ENCODE results near the gene TMEM178B. TPM values are rescaled to one million over a fixed set of nuclear protein-coding genes. Genes with fewer than 3 reads are reported as not detected.
A peak's percentile ranks its signal among the peaks of the same experiment; 100 is the strongest.

Gene TMEM178B
- total RNA-seq, 1 donor: 0.43 TPM

DNA sequence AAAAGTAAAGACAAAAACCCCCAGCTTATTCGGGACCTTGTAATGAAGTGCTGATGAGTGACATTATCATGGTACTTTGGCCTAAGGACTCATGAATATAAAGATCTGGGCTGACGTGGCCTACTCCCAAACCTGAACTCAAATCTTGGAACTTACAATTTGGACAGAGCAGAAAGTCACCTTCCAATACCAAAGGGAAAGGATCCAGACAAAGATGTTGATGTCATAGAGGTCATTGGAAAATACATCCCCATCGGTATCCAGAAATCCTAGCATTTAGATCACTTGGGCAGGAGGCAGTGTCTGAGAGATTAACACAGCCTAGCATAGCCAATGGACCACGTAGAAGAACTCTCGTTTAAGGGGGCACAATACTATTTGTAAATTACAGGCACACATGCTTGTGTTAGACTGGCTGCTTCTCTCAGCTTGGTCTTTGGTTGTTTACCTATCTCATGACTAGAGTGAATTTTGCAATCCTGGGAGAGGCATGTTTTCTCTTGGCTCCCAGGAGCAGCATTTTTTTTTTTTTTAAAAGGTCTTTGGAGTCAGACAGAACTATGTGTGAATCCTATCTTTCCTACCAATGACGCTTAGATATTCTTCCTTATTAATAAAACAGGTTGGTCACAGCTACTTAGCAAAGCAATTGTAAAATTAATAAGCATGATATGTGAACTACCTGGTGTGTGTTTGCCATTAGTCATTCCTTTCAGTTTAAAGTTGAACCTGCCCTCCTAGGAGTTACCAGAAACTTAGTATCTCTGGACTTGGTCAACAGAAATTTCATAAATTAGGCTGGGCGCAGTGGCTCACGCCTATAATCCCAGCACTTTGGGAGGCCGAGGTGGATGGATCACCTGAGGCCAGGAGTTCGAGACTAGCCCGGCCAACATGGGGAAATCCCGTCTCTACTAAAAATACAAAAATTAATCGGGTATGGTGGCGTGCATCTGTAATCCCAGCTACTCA lies 31.4 kb upstream of the TMEM178B start:
- TF ChIP-seq, protein P1, sequence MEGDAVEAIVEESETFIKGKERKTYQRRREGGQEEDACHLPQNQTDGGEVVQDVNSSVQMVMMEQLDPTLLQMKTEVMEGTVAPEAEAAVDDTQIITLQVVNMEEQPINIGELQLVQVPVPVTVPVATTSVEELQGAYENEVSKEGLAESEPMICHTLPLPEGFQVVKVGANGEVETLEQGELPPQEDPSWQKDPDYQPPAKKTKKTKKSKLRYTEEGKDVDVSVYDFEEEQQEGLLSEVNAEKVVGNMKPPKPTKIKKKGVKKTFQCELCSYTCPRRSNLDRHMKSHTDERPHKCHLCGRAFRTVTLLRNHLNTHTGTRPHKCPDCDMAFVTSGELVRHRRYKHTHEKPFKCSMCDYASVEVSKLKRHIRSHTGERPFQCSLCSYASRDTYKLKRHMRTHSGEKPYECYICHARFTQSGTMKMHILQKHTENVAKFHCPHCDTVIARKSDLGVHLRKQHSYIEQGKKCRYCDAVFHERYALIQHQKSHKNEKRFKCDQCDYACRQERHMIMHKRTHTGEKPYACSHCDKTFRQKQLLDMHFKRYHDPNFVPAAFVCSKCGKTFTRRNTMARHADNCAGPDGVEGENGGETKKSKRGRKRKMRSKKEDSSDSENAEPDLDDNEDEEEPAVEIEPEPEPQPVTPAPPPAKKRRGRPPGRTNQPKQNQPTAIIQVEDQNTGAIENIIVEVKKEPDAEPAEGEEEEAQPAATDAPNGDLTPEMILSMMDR (IDR thresholded peaks at IDR 0.05; ENCODE audit: insufficient read depth, low read depth, low read length): no peak
- no peak overlapping the region for H3K4me3 ChIP-seq (ENCODE audit: low read depth, low read length)
- peak; percentile 45 for DNase-seq (ENCODE audit: low read depth)

DNA sequence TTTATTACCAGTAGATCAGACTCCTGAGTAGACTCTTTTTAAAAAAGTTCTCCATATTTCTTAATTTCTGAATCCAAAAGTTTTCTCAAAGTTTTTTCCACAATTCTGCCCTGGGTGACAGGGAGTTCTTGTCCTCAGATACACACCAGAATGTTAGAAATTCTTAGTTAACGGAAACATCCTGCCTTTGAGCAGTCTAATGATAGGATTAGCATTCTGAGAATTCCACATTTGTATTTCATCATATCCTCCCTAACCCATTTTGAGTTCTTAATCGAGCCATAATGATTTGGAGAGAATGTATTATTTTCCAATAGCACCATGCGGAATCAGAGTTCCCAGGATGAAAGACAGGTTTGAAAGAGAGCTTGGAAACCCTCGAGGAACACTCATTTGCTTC lies 30.2 kb upstream of the TMEM178B start:
- no peak overlapping the region for H3K4me3 ChIP-seq (ENCODE audit: low read depth, low read length)
- TF ChIP-seq, protein P1 (IDR thresholded peaks at IDR 0.05; ENCODE audit: insufficient read depth, low read depth, low read length): no peak
- peak; percentile 25 for DNase-seq (ENCODE audit: low read depth)

DNA sequence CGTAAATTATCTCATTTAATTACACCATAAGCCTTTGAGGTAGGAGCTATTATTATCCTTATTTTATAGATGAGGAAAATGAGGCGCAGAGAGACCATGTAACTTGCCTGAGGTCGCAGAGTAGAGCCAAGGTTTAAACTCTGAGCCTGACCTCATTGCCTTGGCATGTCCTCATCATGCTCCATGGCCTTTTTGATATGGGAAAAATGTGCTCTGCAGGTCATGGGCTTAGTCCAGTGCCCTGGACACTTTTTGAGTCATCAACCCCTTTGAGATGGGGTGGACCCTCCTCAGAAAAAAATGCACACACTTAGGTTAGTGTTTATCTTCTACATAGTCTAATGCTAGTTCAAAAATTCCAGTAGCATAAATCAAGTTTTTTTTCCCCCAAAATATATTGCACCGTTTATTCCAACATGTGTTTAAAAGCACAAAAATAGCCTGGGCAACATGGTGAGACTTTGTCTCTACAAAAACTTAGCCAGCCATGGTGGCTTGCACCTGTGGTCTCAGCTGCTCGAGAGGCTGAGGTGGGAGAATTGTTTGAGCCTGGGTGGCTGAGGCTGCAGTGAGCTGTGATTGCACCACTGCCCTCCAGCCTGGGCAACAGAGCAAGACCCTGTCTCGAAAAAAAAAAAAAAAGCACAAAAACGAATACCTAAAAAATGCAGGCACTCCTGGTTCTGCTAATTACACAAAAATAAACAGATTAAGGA lies 28.6 kb upstream of the TMEM178B start:
- DNase-seq (ENCODE audit: low read depth): peak; percentile 11
- H3K4me3 ChIP-seq (ENCODE audit: low read depth, low read length): no peak overlapping the region
- TF ChIP-seq, protein P1 (IDR thresholded peaks at IDR 0.05; ENCODE audit: insufficient read depth, low read depth, low read length): no peak

DNA sequence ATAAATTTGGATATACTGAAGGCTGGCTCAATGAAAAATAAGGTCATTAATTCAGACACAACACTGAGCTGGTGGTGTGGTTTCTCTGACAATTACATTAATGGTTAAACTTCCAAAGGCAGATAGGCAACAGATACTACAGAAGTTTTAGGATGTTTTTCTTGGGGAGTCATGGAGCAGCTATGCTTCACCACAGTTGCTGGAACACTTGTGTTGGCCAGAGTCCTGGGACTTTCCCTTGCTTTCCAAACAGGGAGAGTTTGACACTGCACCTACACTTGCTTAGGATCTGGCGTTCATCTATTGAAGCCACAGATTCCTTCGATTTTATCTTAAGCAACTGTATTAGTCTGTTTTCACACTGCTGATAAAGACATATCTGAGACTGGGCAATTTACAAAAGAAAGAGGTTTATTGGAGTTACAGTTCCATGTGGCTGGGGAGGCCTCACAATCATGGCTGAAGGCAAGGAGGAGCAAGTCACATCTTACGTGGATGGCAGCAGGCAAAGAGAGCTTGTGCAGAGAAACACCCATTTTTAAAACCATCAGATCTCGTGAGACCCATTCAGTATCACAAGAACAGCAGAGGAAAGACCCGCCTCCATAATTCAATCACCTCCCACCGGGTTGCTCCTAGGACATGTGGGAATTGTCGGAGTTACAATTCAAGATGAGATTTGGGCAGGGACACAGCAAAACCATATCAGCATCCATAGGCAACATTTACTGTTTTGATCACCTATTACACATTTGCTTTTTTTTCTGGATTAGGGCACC lies 27.8 kb upstream of the TMEM178B start:
- no peak overlapping the region for H3K4me3 ChIP-seq (ENCODE audit: low read depth, low read length)
- DNase-seq (ENCODE audit: low read depth): peak; percentile 57
- TF ChIP-seq, protein P1 (IDR thresholded peaks at IDR 0.05; ENCODE audit: insufficient read depth, low read depth, low read length): no peak

DNA sequence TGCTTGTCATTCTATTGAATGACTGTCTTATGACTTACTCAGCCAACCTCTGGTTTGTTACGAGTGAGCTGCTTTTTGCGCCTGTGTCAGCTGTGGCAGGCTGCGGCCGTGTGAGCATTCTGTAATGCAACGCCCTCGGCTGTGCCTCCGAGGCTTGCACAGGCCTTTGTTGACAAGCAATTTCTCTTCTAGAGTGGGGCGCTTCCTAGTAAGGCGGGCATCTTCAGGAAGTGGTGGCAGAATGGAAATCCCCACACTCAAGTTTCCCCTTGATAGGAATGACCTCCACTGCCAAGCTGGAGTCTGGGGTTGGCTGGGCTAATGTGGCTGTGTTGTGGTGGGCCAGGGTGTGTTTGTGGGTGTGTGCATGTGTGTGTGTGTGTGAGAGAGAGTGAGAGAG lies 20.2 kb upstream of the TMEM178B start:
- TF ChIP-seq, protein P1 (IDR thresholded peaks at IDR 0.05; ENCODE audit: insufficient read depth, low read depth, low read length): no peak
- no peak overlapping the region for H3K4me3 ChIP-seq (ENCODE audit: low read depth, low read length)
- DNase-seq (ENCODE audit: low read depth): no peak

DNA sequence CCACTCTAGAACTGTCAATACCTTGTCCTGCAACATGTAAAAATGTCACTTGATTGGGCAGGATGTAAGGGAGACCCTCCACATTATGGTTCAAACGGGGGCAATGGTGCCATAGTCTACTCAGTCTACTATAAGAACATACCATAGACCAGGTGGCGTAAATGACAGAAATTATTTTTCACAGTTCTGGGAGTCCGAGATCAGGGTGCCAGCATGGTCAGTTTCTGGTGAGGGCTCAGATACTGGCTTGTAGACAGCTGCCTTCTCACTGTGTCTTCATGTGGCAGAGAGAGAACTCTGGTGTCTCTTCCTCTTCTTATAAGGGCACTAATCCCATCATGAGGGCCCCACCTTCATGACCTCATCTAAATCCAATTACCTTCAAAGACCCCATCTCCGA lies 18.7 kb upstream of the TMEM178B start:
- no peak for DNase-seq (ENCODE audit: low read depth)
- TF ChIP-seq, protein P1 (IDR thresholded peaks at IDR 0.05; ENCODE audit: insufficient read depth, low read depth, low read length): no peak
- no peak overlapping the region for H3K4me3 ChIP-seq (ENCODE audit: low read depth, low read length)
